ENCODE results near the gene PAN2.

DNA sequence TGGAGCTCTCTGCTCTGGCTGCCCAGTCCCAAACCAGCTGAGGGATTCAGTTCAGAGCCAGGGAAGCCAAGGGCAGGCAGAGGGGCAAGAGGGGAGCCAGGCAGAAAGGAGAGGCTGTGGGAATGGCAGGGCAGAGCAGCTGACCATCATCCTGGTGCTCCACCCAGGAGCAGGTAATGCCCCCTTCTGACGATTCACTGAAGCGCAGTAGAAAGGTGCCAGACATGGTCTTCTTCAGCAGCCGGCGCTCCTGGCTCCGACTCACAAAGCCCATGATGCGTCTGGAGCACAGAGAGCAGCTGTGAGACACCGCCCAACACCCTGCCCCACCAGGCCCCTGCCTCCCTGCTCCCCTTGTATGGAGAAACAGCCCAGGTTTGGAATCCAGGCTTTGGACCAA lies 12.9 kb upstream of the PAN2 start:
- TF ChIP-seq CTCF (IDR thresholded peaks at IDR 0.05; ENCODE audit: insufficient read depth, low read length, poor library complexity, severe bottlenecking) (no peak), EZH2phosphoT487 (conservative IDR thresholded peaks at IDR 0.05; ENCODE audit: low read length) (no peak)

Data from SU-DHL-6 (cell line).